HG03565 (cell line): ENCODE measurements around the gene HBEGF.
"Not testable (repeated sequence)": the region's sequence is repeated elsewhere in the genome, so short reads cannot be mapped to it uniquely, and the experiment has no call there.

ENCODE experiments used
- ATAC-seq: cut with Tn5 transposase; IDR thresholded peaks from one replicate; pipeline ENCODE4 v1.9.1; 2021; ENCODE audit warnings: mild to moderate bottlenecking, moderate library complexity; ENCODE audit not compliant: unreplicated experiment

HBEGF gene

DNA sequence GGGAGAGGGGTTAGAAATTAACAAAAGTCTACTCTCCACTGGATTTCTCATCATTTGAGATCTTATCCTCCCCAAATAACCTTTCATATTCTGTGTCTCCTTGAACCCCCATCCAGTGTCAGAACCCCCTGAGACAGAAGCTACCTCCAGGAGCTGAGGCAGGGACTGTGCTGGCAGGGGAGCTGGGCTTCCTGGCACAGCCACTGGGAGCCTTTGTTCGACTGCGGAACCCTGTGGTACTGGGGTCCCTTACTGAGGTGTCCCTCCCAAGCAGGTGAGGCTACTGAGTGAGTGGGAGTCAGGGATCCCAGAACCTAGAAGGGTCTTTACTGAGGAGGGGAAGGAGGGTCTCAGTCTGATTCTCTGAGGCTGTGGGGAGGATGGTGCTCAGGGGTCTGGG lies 15.5 kb upstream of the HBEGF start:
- no peak for ATAC-seq

DNA sequence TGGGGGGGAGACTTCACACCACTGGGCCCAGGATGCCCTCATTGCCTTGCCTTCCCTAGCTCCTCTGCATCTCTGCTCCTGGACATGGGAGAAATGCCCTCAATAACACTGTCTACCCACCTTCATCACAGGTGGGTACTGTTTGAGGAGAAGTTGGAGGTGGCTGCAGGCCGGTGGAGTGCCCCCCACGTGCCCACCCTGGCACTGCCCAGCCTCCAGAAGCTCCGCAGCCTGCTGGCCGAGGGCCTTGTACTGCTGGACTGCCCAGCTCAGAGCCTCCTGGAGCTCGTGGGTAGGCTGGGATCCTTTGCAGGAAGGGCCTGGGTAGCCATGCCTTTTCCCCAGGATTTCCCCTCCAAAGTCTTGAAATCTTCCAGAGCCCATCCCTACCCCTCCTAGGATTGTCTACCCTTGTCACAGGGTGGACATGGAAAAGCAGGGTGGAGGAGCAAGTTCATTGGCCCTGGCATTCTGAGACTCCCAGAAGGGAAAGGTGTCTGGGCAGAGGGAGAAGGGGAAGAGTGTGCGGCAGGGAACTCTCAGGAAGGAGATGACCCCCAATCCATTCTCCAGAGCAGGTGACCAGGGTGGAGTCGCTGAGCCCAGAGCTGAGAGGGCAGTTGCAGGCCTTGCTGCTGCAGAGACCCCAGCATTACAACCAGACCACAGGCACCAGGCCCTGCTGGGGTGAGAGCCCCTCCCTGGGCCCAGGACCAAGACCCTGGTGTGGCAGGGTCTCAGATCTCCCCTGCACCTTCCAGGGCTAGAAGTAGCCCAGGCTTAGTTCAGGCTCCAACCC lies 14.5 kb upstream of the HBEGF start:
- ATAC-seq, result no peak

DNA sequence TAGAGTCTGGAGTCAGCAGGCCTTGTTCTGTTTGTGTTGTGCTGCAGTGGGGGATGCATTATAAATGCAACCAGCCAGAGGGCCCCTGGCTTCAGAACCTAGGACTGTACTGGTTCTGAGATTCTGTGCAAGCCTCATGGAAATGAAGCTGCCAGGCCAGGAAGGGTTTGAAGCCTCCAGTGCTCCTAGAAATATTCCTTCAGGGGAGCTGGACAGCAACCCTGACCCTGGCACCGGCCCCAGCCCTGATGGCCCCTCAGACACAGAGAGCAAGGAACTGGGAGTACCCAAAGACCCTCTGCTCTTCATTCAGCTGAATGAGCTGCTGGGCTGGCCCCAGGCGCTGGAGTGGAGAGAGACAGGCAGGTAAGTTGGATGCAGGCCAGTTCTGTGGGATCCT lies 13.7 kb upstream of the HBEGF start, which contains the start of gene SLC4A9:
Gene SLC4A9 (plus strand): TSS at position 94 of the 400 bp plus-strand sequence. CDS start 43 bp downstream, at position 137.
- ATAC-seq, result no peak

DNA sequence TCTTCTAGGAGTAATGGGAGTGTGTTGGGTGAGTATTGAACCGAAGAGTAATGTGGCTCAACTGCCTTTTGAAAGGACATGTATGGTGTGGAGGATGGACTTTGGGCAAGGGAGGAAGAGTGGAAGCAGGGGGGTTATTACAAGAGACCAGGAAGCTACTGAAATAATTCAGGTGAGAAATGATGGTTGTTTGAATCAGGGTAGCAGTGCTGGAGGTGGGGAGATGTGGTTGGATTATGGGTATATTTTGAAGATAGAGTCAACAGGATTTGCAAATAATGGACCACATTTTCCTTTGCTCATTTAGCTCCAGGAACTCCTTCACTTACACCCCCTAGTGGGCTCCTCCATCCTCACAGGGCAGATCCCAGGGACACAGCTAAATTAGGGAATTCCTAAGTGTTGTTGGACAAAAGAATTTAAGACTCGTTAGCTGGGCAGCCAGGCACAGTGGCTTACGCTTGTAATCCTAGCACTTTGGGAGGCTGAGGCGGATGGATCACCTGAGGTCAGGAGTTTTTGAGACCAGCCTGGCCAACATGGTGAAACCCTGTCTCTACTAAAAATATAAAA lies 12.4 kb upstream of the HBEGF start:
- ATAC-seq, result no peak

DNA sequence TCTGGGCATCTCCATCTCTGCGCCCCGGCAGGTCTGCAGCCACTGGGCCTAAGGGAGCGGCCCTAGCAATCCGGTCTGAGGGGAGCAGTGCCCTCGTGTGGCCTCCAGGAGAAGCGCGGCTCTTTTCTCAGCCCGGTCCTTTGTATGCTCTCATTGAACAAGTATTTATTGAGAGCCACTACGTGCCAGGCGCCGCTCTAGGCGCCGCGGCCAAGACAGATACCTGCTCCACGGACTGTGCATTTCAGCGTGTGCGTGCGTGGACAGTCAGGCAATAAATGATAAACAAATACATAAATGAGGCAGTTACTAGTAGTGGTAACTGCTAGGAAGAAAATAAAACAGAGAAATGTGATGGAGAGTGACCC lies 11.3 kb upstream of the HBEGF start:
- peak; percentile 96 for ATAC-seq

DNA sequence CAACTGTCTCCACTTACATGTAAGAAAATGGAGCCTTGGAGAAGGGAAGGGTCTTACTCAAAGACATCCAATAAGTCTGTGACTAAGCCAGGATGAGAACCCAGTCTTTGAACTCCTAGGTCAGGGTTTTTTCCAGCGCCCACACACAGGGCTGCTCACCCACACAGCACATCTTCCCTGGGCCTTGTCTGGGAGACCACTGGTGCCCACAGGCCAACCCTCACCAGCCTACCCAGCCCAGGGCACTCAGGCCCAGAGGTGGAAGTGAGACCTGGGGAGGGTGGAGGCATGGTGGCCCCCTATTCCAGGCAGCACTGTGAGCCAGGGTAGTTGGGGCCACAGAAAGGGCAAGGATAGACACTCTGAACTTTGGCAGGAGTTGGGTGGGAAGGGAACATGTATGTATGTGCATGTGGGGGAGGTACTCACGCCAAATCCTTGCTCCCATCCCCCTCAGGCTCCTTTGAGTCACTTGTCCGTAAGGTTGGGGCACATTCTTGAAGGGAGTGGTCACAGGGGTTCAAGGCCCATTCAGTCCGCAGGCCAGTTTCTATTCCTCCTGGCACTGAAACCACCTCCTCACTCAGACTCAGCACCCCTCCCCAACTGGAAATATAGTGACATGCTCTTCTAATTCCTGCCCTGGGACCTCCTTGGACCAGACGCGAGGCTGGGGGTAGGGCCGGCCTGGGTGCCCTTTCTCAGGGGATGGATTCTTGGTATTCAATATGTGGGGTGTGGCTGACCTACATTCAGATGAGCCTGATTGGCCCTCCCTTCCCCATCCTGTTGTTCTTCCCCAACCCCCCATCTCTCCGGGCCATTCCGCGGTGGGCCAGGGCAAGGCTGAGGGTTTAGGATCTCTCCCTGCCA lies 10.7 kb upstream of the HBEGF start:
- ATAC-seq, result no peak

DNA sequence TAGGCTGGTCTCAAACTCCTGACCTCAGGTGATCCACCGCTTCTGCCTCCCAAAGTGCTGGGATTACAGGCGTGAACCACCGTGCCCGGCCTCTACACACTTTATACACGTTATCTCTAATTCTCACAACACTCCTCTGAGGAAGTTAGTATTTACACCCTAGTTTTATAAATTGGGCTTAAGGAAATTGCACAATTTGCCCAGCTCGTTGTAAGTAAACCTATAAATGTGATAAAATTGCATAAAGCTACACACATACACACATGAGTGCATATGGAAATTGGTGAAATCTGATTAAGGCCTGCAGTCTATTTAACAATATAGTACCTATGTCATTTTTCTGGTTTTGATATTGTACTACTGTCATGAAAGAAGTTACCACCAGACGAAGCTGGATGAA lies 9.1 kb upstream of the HBEGF start:
- ATAC-seq, result no peak

DNA sequence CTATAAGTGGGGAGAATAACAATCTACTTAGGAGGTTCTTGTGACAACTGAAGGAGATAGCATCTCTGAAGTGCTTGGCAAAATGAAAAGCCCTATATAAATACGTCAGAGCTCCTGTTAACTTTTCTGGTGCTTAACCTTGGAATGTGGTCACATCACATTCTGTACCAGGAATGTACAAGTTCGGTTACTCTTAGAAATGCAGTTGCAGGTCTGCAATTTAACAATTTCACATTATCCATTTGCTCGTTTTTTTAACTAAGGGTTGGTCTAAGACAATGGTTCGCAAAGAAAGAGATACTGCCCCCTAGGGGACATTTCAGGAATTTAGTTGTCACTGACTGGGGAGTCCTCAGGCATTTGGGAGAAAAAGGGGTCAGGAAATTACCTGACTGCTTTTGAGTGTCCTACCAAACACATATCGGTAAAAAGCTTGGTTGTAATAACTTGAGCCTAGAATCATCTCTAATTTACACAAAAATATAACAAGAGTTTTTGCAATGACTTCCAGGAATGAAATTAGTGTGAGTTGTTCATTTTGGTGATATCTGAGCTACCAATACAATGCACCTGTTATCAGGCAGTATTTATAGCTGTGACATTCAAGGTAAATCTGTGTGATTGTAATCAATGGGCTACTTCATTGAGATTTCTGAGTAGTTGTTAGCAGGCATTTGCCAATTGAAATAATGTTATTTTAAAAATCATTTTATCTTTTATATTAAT lies 5.4 kb upstream of the HBEGF start:
- no peak for ATAC-seq

DNA sequence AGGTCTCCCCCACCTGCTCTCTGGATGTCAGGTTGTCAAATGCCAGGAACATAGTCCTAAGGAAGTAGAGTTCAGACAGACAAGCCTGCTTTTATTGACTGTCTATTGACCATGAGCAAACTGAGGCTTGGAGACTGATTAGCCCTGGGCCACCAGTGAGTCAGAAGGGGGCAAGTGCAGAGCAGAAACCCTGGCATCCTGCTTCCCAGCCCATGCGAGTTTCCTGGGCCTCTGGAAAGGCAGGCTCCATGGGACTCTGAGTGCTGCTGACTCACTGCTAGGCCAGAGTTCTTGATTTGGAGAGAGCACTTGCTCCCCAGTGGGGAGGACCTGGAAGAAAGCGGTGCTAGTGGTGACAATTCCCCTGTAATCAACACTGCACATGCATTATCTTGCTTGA lies 2.8 kb upstream of the HBEGF start:
- no peak for ATAC-seq

DNA sequence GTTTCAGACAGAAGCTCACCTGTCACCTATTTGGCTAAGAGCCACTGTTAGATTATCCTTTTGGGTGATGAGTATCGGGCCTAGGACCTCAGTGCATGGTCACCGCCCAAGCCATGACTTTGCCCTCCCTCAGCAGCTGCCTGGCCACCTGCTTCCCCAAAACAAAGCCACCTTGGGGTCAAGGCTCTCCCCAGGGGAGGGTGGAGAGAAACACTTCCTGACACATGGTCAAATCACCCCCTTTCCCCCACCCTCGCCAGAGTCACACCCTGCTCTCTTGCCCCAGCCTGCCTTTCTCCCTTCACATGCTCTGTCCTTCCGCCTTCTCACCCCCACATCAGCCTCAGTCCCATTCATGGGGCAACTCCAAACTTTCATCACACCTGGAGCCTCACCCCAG lies 1.7 kb upstream of the HBEGF start:
- ATAC-seq, result no peak

DNA sequence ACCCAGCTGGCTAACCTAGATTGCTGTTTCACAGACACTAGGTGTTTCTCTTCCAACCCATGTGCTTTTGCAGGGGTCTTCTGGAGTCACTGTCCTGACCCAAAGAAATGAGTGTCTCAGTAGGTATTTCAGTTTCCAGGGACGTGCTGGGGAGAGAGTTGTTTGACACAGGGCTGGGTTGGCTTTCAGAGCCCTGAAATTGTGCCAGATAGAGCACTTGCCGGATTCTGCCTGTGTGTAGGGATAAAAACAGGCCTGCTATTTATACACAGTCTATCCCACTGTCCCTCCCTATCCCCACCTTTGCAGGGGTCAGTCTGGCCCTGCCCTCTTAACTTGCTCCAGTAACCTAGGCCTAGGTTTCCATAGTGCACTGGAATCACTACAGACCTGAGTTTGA lies 957 bp upstream of the HBEGF start:
- no peak for ATAC-seq

DNA sequence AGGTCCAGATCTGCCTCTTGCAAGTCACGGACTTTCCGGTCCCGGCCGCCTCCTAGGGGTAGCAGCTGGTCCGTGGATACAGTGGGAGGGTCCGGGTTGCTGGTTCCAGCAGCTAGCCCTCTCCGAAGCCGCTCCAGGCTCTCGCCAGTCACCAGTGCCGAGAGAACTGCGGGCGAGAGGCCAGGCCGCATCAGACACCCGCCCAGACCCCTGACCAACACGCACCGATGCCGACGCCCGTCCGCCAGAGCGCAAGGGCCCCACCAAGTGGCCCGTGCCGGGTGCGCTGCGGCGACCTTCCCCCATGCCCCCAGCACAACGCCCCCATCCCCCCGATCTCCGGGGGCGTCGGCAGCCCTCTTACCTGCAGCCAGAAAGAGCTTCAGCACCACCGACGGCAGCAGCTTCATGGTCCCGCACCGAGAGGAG lies 470 bp downstream of the HBEGF start:
- no peak for ATAC-seq

DNA sequence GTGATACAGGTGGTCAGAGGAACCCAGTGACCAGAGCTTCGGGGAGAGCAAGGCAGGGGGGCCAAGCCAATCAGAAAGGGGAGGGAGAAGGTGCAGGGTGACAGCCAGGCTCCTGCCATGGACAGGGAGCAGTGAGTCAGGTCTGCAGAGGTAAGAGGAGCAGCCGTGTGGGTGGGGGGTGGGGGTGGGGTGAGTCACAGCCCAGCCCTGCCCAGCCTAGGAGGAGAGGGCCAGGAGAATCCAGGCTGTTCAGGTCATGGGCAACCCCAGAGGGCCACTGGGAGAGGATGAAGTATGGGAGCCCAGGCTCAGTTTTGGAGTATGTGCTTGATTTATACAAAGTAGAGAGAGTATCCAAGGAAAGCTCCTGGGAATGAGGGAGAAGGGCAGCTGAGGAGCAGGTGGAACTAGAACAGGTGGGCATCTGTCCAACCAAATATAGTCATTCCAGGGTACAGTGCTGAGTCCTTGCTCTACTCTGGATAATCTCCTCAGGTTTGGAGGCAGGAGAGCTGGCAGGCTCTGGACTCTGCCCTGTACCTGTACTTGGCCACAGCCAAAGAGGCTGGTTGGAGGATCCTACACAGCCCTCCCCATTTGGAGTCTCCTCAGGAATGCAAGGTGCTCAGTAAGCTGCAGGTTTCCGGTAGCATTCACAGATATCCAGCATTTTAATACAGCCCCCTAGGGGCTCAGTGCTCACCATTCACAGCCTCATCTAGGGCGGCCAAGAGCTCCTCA lies 1.6 kb downstream of the HBEGF start:
- ATAC-seq, result no peak

DNA sequence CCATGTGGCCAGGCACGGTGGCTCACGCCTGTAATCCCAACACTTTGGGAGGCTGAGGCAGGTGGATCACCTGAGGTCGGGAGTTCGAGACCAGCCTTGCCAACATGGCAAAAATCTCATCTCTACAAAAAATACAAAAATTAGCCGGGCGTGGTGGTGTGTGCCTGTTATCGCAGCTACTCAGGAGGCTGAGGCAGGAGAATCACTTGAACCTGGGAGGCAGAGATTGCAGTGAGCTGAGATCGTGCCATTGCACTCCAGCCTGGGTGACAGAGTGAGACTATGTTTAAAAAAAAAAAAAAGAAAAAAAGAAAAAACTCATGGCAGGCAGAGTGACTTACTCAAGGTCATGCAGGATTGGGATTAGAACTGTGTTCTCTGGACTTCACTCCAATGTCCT lies 2.6 kb downstream of the HBEGF start:
- not testable (repeated sequence) for ATAC-seq

DNA sequence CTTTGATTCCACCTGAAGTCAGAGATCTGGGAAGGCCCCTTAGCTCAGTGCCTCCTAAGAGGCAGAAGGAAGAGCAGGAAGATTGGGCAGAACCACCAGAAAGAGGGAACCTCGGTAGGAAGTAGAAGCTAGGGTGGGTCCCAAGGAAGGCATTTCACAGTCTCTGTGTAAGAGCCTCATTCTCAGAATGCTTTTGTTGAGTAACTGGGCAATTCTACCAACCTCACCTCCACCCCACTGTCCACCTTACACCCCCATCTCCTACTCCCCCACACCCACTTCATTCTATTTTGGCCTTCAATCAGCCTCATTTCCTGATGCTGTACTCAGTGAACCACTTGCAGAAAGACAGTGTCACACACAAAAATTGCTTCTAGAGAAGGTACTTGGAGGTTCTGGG lies 3.5 kb downstream of the HBEGF start:
- no peak for ATAC-seq

DNA sequence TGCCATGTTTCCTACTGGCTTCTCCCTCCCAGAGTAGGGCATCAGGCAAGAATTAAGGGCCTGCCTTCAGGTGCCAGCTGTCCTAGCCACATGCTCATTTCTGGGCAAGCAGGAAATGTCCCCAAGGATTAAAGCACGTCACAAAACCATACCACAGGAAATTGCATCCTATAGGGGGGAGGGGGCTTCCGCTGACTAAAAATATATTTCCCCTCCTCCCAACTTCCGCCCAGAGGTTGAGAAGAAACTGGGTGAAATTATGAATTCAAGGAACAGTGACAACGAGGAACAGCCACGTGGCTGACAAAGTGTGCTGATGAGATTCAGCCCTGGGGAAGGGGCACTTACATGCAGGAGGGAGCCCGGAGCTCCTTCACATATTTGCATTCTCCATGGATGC lies 4.1 kb downstream of the HBEGF start:
- no peak for ATAC-seq

DNA sequence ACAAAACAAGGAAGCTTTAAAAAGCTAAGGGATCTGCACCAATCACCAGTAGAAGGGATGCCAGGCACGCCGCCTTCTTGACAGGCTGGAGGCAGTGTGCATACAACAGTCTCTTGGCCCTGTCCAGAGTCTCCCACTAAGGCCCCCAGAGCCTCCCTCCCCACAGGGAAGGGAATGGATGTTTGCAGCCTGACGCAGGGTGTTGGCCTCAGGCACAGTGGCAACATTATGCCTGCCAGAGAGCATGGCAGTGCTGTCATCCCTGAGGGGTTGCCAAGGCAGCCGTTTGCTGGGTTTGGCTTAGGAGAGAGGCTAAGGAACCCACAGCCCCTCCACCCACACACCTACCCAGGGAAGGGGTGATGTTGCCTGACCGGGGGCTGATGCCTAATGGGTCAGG lies 4.8 kb downstream of the HBEGF start:
- no peak for ATAC-seq

DNA sequence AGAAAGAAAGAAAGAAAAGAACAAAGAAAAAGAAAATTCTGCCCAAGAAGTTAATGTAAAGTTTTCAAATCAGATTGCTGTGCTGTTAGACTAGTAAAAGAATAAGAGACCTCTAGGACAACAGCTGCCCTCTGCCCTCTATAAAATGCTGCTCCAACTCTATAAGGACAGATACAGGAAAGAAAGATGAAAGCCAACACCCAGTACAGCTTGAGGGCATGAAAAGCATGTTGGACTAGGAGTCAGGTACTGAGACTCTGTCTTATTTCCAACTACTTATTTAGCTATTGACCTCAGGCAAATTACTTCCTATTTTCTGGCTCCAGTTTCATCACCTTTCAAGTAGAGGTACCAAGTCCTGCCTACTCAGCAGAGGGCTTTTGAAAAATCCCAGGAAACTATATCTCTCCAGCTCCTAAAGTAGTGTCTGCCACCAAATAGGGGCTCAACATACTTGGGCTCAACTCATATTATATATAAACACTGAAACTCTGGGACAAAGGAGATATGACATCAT lies 5.7 kb downstream of the HBEGF start:
- ATAC-seq, result no peak

DNA sequence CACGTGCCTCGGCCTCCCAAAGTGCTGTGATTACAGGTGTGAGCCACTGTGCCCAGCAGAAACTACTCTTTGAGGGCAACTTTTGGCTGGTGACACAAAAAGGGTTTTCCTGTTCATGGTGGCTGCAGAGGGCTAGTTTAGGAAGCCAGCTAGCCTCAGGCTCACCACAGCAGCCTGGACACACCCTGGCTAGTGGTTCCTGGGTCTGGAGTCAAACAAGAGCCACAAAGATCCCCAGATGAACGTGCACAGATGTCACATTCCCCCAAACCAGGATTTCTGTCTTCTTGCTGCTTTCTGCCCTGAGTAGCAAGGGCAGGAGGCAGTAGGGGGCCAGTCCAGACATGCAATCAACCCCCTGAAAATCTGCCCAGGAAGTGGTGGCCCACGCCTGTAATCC lies 6.8 kb downstream of the HBEGF start:
- no peak for ATAC-seq

DNA sequence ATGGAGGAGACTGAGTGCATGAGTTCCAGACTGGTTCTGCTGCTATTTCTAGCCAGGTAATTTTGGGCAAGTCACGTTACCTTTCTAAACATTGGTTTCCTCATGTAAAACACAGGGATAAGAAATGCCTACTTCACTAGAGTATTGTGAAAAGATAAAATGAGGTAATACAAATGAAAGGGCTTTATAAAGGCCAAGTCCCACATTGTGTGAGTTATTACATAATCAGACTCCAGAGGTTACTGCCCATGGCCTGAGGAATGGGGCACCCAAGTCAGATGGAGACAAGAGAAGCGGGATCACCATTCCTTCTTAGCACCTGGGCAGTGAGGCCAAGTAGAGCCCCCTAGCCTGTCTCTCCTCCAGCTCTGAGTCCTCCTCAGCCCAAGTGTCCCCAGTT lies 7.5 kb downstream of the HBEGF start:
- ATAC-seq, result no peak
